CD4-positive, alpha-beta T cell treated with Interleukin-10 for 1 hour (primary cell): ENCODE data around the gene CHST13.

ENCODE experiments used
- DNase-seq: peaks from one replicate; pipeline ENCODE4 v3.0.0-alpha.2; 2020

Gene CHST13

DNA sequence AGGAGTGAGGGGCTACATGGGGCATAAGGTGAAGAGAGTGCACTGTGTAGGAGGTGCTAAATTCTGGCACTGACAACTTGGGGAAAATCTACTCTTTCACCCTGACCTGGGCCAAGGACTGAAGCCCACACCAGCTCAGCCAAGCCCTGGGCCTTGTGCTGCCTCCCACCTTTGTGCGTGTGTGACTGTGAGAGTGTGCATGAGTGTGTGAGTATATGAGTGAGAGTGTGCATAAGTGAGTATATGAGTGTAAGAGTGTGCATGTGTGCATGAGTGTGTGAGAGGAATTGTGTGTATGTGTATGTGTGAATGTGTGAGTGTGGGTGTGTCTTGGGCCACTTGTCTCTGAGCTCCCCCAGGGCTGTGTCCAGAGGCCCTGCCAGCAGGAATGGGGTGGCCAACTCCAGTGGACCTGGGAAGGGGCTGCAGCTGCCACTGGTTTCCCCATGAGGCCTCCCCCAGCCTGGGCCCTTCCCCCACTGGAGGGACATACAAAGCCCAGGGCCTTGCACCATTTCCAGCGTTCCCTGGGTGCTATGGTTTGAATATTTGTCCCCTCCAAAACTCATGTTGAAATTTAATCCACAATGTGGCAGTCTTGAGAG, 19.6 kb downstream of the CHST13 start:
- DNase-seq: no peak

DNA sequence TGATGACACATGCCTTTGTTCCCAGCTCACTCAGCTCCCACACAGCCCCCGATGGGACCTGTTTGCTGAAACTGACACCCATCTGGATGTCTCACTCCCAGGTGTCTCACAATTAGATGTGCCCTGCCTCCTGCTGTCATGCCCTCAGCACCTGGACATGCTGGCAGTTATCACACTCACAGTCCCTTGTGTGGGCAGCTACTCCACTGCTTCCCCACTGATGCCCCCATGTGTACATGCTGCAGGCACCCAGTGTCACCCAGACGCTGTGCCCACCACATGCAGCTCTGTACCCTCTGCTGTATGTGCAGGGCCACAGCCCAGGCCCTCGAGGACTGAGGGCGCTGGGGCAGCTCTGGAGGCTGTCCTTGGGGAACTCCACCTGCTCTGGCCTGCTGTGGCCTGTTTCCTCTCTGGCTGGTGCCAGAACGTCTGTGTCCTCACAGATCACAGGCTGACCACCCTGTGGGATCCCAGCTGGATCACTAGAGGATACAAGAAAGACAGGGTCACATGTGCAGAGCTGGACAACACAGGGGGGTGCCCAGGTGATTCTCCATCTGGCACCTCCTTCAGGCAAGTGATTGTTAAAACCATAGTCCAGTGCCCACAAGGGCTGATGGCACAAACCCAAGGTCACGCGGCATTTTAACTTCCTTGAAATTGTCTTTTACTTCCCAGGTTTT, 20.8 kb downstream of the CHST13 start:
- DNase-seq: no peak

DNA sequence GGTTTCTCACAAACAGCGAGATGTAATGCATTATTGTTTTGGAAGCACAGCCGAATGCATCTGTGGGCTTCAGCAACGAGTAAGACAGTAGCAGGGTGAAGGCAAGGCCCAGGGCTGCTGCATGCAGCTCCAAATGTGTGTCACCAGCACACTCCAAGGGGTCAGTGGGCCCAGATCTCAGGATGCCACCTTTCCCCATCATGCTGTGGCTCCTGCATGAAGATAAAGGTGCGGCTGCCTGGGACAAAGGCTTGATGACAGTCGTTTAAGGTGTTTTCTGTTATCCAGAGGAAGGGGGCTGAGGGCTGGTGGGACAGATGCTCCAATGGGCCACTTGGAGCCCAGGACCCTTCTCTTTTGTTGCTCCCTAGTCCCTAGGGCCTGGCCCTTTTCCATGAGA, 21.6 kb downstream of the CHST13 start:
- DNase-seq: no peak

DNA sequence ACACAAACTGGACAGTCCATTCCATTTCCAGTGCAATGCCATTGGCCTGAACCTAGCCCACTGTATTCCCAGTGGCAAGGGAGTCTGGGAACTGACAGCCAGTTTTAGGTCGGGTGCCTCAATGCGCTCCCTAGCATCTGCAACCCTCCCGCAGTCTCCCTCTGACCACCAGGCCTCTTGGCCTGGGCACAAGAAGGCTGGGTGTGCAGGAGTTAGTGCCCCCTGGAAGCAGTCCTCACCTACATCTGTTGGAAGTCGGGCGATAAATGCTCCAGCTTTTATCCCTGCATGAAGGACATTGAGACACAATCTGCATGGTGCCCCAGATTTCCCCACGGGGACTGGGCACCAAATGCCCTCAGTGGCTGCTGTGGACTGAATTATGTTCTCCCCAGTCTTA, 22.1 kb downstream of the CHST13 start:
- no peak for DNase-seq

DNA sequence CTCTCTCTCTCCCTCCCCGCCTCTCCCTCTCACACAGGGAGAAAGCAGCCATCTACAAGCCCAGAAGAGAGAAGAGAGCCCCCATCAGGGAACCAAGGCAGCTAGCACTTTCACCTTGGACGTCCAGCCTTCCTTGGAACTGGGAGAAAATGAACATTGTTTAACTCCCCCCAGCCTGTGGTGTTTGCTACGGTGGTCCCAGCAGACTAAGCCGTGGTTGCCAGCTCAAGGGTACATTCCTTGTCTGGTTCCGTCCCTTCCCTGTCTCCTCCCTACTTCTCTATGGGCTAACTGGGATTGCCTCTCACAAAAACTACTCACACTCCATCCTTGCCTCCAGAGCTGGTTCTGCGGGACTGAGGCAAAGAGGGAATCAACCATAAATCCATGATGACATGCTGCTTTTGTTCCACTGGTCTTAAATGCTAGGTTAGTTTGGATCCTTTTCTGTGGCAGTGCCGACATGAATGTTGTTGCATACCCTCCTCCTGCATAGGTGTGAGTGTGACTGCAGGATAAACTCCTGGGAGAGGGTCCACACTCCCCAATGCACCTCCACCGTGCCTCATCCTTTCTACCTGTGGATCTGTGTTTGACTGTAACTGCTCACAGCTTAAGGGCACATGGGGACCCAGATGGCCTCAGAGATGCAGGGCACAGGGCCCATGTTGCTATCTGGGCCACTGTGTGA, 22.7 kb downstream of the CHST13 start:
- no peak for DNase-seq

DNA sequence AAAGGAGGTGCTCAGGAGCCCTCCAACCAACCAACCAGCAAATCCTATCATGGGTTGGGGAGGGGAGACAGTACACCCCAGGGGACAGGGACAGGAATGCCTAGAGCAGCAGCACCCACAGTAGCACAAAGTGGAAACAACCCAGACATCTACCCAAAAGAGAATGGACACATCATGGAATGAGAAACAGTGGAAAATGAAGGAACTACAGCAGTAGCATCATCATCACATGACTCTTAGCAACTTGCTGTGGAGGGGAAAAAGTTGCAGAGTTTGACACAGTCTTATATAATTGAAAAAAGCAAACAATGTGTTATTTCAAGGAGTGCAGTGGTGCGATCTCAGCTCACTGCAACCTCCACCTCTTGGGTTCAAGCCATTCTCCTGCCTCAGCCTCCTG, 23.8 kb downstream of the CHST13 start:
- no peak for DNase-seq

DNA sequence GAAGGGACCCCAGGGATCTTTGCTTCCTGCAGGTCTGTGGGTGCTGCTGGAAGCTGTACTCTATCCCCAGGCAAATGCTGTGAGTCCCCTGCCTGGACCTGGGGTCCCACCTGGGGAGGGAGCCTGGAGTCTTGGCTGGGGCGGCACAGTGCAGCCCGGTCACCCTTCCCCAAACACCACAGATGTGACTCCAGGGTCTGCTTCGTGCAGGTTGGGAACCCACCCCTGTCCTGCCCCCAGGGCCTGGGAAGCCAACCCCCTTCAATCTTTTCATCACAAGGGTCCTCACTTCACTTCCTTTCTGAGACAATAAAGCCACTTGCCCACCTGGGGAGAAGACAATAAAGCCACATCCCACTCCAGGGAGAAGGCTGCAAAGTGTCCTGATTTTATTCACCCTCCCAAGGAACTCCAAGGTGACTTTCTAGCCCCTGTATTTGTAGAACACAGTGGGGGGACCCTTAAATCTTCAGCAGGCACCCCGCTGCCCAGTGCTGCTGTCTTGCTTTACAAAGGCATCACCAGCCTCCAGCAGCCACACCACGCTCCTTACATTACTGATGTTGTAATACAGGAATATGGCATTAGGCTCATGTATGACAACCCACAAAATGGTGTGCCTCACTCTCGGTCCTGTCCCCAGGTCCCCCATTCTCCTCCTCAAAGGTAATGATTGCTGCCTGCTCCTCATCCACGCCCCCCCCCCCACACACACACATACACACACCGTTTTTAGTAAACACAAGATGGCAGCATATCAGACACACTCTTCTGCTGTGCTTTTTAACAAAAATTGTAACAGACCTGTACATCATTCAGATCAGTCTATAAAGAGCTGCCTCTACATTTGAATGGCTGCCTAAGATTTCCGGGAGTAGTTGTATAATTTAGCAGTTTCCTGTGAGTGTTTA, 24.9 kb downstream of the CHST13 start:
- DNase-seq: no peak

DNA sequence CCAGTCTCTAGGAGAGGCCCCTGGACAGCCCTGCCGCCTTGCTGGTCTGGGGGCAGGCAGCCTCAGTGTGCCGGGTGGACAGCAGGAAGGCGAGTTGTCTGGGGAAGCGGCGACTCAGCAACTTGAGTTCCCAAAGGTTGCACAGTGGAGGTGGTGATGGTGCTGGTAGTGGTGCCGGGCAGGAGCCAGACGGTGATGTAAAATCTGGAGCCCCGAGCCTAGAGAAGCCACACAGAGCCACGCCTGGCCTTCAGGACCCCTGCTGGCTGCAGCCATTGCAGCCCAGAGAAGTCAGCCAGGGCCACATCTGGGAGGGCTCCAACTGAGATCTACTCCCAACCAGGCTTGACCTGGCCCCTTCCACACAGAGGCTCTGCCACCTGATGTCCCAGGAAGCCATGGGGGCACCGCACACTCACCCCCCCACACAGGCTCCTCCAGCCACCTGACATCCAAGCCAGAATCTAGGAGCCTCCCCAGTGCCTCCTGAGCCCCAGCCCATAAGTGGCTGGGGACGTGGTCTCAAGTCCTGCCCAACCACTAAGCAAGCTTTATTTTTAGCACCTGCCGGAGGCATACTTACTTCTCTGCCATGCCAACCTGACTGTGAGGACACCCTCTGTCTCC, 26.0 kb downstream of the CHST13 start:
- DNase-seq: no peak

DNA sequence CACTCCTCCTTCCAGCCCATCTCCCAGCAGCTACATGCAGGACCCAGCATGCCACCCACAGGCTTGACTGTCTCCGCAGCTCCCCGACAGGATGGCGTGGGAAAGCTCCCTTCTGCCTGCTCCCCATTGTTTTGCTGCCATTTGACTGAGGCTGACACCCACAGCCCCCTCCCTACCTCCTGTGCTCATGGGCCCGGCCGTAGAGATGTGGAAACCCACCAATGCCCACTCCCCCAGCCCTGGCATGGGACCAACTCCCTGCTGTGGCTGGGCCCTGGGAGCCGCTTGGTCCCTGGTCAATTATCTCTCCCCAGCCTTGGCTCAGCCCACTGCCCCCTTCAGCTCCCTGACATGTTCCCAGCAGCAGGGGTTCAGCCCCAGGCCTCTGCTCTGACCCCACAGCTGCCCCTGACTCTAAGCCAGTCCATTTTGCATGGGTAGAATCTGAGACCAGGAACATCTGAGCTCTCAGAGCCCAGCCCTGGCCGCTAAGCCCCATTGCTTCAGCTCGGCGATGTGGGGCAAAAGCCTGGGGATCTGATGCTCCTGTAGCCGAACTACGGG, 26.6 kb downstream of the CHST13 start:
- DNase-seq: no peak

DNA sequence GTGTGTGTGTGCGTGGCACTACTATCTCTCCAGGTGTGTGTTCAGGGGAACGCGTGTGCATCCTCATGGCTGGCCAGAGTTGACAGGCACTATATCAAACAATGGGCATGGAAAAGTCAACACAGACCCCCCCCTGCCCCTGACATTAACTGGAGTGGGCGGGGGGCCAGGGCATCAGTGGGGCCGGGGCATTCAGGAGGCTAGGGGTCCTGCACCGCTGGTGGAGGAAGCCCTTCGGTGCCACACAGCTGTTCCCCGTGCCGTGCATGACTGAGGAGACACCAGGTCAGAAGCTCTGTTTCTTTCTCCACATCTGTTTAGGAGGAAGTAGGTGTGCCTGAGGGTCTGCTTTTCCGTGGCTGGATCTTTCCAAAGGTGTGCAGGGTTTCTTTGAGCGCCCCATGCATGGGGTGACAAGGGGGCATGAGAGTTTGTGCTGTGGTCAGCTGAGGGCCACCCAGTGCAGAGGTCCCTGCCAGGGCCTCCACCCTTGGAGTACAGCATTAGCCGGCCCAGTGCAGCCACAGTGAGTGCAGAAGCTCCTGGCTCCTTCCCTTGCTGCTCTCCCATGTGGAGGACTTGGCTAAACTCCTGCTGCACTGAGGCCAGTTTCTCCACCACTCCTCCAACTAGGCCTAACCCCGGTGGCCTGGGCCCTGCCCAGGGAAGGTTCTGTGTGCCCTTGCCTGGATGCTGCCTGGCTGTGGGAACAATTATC, 27.3 kb downstream of the CHST13 start:
- no peak for DNase-seq

DNA sequence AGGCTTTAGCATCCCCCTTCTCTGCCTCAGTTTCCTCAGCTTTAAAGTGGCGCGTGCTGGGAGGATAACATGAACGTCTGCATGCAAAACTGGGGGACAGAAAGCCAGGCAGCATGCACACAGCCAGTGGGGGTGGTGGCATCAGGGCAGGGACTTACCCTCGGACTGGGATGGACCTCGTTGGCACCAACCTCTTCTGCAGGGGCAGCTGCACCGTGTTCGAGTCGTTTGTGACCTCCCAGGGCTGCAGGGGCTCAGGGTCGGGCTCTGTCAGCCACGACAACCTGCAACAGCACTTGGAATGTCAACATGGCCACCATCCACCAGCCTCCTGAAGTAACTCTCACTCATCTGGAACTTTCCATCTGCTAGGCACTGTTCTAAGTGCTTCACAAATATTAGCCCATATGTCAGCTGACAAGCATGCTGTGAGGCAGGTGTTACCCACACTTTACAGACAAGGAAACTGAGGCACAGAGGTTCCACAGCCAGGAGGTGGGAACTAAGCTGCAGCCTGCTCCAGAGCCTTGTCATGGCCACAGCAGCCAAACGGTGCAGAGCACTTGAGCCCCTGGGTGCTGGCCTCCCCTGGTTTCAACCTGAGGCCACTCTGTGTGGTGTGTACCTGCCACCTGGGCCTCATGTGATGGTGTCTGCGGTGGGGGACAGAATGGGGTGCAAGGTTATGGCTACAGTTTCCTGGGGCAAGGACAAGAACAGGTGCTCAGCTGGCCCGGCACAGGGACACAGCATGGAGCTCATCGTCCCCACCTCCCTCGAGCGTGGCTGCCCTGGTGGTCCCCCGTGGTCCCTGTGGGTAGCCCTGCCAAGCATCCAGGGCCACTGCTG, 28.1 kb downstream of the CHST13 start:
- DNase-seq: no peak

DNA sequence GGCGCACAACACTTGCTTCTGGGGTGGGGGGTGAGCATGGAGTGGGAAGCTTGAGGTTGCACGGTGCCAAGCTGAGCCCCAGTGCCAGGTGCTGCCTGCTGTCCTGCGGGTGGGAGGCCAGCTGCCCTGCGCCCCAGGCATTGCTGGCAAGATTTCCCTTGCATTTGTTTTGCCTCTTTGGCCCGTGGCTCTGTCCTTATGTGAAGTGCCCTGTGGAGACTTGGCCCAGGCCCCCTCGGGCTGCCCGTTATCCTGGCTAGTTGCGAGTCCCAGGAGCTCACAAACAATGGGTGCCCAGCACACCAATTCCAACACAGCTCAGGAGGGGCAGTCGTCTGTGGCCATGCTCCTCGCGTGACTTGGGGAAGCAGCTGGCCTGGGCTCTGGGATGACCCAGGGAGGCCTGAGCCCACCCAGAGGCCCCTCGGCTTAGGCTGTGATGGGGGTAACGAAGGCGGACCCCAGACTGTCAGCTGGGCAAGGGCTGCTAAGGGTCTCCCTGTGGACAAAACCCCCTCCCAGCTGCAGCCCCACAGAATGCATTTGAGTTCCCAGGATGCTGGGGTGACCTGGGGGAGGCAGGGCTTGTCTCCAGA, 28.8 kb downstream of the CHST13 start:
- no peak for DNase-seq

DNA sequence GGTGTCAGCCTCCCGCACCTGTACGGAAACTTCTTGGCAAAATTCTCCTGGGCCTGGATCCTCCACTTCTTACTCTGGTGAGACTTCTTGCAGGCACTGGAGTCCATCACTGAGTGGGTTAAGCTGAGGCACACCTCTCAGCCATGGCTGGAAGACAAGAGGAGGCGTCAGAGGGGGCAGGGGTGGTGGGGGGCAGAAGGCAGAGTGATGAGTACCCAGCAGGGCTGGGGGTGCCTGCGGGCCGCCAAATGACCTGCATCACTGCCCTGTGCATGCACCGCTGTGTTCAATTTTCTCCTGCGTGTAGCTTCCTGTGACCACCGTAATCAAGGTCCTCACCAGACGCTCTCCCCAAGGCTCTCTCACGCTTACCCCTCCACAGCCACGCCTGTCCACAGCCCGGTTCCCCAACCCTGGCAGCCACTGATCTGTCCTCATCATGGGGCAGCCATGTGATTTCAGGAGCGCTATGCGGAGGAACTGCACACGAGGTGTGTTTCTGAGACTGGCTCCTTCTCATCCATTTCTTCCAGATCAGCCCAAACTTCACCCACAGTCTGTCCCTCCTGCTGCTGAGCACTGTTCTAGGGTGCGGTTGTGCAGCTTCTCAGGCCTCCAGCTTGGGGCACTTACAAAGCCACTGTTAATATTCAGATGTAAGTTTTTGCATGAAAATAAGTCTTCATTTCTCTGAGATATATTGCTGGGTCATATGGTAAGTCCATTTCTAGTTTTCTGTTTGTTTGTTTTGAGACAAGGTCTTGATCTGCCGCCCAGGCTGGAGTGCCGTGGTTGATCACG, 29.5 kb downstream of the CHST13 start:
- DNase-seq: no peak

DNA sequence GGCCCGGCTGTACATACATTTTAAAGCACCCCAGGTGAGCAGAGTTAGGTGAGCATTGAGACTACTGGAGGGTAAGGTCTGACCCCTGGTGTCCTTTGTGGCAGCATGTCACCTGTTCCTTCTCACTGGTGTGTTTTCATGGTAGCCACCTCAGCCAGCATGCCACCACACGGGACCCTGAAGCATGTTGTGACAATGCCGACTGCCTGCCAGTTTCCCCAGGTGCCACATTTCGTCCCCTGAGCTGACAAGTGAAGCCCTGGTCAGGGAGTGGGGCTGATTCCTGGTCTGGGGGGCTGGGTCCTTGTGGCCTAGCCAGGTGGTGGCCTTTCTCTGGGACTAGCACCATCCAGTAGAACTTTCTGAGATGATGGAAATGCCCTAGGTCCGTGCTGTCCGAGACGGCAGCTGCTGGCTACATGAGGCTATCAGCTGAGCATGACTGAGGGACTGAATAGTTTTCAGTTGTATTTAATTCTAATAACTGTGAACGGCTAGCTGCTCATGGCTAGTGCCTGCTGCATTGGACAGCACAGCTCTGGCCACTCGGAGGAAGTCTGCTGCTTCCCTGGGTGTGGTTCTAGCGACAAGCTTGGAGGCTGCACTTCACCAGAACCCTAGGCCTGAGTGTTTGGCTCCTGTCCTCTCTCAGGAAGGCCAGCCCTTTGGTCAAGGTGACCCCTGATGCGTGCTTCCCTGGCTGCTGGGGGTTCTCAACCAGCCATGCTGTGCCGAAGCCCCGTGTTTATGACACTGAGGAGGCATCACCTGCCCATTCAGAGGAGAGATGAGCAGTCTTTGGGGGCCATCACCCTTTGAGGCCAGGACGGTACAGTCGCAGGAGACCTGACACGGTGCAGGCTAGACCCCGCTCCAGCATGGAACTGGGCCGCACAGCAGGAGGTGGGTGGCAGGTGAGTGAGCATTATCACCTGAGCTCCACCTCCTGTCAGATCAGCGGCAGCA, 30.9 kb downstream of the CHST13 start:
- no peak for DNase-seq

DNA sequence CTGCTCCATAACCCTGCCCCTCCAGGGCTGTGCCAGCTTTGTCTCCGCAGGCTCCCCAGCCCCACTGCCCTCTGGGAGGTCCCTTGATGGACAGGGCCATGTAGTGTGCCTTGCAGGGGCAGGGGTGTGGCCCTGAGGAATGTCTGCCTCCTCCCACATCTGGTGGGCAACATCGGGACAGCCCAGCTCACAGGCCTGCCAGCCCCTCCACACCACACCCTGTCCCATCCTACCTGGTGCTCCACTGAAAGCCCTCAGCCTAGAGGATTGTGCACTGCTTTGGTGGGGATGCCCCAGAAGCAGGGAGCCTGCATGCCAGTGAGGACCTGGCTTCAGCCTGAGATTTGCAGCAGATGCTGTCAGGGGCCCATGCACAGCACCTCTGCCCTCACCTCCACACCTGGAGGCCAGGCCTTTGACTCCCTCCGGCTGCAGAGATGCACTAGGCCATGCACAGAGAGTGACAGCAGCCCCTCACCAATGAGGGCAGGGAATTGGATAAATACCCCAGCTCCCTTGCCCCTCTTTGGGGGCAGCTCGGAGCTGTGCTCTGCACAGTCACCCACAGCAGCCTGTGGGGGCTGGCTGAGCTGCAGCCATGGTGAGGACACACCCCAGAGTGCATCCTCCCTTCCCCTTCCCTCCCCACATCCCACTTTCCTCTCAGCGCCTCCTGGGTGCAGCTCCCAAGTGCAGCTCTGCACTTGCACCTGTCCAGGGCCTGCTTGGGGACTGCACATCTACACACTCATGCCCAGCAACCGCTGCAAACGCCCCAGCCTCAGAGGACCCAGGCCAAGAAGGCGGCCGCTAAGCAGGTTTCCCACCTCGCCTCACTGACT, 32.1 kb downstream of the CHST13 start:
- DNase-seq: no peak

DNA sequence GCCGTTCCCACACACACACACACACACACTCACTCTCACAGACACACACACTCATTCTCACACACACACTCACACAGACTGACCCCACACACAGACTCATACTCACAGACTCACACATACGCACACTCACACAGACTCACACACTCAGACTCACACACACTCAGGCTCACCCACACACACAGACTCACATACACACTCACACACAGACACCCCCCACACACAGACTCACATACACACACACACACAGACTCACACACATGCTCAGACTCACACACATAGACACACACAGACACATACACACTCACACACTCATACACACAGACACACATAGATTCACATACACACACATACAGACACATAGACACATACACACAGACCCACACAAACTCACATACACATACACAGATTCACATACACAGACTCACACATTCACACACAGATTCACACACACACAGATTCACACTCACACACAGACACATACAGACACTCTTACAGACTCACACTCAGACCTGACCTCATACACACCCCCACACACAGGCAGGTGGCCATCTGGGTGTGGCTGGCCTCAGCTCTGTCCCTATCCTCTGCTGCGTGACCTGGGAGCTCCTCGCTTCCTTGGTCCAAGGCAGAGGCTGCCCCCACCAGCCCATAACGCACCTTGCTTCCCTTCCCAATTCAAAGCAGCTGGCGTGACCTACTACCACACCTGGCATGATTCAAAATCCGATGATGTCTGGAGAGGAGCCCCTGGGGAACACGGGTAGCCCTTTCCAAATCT, 32.9 kb downstream of the CHST13 start:
- no peak for DNase-seq

DNA sequence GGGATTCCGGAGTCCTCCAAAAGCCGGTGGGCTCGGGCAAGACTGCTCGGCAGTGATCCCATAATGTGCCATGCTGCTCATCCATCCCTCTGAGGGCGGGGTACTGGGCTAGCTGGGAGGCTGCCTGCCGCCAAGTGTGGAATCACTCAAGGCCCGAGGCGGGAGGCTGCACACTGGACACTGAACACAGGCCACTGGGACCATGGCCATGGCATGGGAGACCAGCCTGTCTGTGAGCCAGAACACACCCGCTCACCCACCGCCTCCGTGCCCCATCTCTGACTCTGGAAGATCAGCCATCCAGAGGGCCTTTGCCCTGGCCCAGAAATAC, 33.4 kb downstream of the CHST13 start:
- DNase-seq: no peak
